Measurements from ENCODE around the gene BCDIN3D.

BCDIN3D gene

GRCh38 chr12:49809906-49810389 lies 33.0 kb downstream of the BCDIN3D start:
- TF ChIP-seq TAF1 (IDR thresholded peaks at IDR 0.05; ENCODE audit: borderline replicate concordance, insufficient read depth, low read length) = no peak
- TF ChIP-seq SIN3A (IDR thresholded peaks at IDR 0.05; ENCODE audit: borderline replicate concordance, insufficient read depth, low read length) = no peak
- TF ChIP-seq, protein P1, sequence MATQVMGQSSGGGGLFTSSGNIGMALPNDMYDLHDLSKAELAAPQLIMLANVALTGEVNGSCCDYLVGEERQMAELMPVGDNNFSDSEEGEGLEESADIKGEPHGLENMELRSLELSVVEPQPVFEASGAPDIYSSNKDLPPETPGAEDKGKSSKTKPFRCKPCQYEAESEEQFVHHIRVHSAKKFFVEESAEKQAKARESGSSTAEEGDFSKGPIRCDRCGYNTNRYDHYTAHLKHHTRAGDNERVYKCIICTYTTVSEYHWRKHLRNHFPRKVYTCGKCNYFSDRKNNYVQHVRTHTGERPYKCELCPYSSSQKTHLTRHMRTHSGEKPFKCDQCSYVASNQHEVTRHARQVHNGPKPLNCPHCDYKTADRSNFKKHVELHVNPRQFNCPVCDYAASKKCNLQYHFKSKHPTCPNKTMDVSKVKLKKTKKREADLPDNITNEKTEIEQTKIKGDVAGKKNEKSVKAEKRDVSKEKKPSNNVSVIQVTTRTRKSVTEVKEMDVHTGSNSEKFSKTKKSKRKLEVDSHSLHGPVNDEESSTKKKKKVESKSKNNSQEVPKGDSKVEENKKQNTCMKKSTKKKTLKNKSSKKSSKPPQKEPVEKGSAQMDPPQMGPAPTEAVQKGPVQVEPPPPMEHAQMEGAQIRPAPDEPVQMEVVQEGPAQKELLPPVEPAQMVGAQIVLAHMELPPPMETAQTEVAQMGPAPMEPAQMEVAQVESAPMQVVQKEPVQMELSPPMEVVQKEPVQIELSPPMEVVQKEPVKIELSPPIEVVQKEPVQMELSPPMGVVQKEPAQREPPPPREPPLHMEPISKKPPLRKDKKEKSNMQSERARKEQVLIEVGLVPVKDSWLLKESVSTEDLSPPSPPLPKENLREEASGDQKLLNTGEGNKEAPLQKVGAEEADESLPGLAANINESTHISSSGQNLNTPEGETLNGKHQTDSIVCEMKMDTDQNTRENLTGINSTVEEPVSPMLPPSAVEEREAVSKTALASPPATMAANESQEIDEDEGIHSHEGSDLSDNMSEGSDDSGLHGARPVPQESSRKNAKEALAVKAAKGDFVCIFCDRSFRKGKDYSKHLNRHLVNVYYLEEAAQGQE (IDR thresholded peaks at IDR 0.05; ENCODE audit: insufficient read depth in 1 of 2, low read depth in 2 of 2, low read length in 2 of 2) = no peak
- no peak for TF ChIP-seq FOXP2 (optimal IDR thresholded peaks at IDR 0.05; ENCODE audit: borderline replicate concordance, extremely low read depth, extremely low read length, insufficient read depth)
- TF ChIP-seq POLR2AphosphoS5 (IDR thresholded peaks at IDR 0.05; ENCODE audit: low read depth, low read length) = no peak

GRCh38 chr12:49809381-49809905 lies 33.5 kb downstream of the BCDIN3D start:
- TF ChIP-seq, protein P1 (IDR thresholded peaks at IDR 0.05; ENCODE audit: insufficient read depth in 1 of 2, low read depth in 2 of 2, low read length in 2 of 2) = no peak
- TF ChIP-seq SIN3A (IDR thresholded peaks at IDR 0.05; ENCODE audit: borderline replicate concordance, insufficient read depth, low read length) (no peak), FOXP2 (optimal IDR thresholded peaks at IDR 0.05; ENCODE audit: borderline replicate concordance, extremely low read depth, extremely low read length, insufficient read depth) (no peak), POLR2AphosphoS5 (IDR thresholded peaks at IDR 0.05; ENCODE audit: low read depth, low read length) (no peak), TAF1 (IDR thresholded peaks at IDR 0.05; ENCODE audit: borderline replicate concordance, insufficient read depth, low read length) (no peak)

DNA sequence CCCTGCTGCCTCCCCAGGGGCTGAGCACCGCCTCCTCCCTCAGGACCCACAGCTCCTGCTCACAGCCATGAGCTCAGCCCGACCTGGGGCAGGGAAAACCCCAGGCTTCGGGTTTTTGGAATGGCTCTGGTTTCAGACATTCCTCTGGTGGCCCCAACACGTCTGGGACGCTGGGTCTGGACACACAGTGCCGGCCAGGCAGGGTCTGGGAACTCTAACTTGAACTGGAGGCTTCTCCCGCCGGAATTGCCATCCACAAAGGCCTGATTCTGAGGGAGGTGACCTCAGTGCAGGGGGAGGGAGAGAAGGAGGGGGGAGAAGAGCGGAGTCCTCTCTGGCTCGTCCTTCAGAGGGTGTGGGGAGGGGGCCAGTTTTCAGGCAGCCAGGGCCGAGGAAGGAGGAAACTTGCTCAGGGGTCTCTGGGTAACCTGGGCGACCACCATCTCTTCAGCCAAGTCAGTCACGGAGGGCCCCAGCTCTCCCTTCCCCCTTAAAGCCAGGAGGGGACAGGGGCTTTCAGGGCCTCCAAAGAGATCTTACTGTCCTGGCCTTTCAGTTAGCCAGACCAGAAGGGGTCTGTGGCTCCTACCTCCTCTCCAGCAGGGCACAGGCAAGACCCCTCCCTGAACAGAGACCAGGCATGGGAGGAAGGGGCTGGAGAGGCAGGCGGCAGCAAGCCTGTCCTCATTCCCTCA lies 34.1 kb downstream of the BCDIN3D start:
- no peak for TF ChIP-seq TAF1 (IDR thresholded peaks at IDR 0.05; ENCODE audit: borderline replicate concordance, insufficient read depth, low read length)
- TF ChIP-seq SIN3A (IDR thresholded peaks at IDR 0.05; ENCODE audit: borderline replicate concordance, insufficient read depth, low read length) = no peak
- TF ChIP-seq, protein P1 (IDR thresholded peaks at IDR 0.05; ENCODE audit: insufficient read depth in 1 of 2, low read depth in 2 of 2, low read length in 2 of 2) = no peak
- TF ChIP-seq POLR2AphosphoS5 (IDR thresholded peaks at IDR 0.05; ENCODE audit: low read depth, low read length) = no peak
- no peak for TF ChIP-seq FOXP2 (optimal IDR thresholded peaks at IDR 0.05; ENCODE audit: borderline replicate concordance, extremely low read depth, extremely low read length, insufficient read depth)

GRCh38 chr12:49807991-49808580 lies 34.8 kb downstream of the BCDIN3D start:
- TF ChIP-seq POLR2AphosphoS5 (IDR thresholded peaks at IDR 0.05; ENCODE audit: low read depth, low read length) = no peak
- no peak for TF ChIP-seq TAF1 (IDR thresholded peaks at IDR 0.05; ENCODE audit: borderline replicate concordance, insufficient read depth, low read length)
- TF ChIP-seq, protein P1 (IDR thresholded peaks at IDR 0.05; ENCODE audit: insufficient read depth in 1 of 2, low read depth in 2 of 2, low read length in 2 of 2) = no peak
- no peak for TF ChIP-seq FOXP2 (optimal IDR thresholded peaks at IDR 0.05; ENCODE audit: borderline replicate concordance, extremely low read depth, extremely low read length, insufficient read depth)
- TF ChIP-seq SIN3A (IDR thresholded peaks at IDR 0.05; ENCODE audit: borderline replicate concordance, insufficient read depth, low read length) = no peak
